ENCODE results near the gene KLHDC10. TPM values are rescaled to one million over a fixed set of nuclear protein-coding genes. Genes with fewer than 3 reads are reported as not detected.

Gene KLHDC10
- polyA plus RNA-seq, 2 of the 4 experiments (the other 2 are of a cell fraction) = 25.7 to 35.0 TPM

DNA sequence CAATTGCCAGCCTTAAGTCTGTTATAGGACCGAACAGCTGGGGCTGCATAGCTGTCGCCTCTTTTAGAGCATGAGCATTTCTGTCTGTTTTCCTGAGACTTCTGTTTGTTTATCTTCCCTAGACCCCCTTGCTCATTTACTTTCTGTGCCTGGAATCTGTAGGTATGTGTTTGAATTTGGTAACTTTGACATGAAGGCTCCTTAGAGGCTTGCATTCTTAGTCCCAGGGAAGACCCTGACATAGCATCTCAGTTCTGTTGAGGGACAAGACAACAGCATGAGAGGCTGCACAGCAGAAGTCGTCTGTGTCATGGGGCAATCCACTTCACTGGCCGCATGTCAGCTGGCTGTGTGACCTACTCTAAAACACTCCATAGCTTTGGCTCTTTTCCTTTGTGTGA lies 58.7 kb downstream of the KLHDC10 start:
- 85% methylated on average over 4 of the region's 4 CpGs for WGBS (ENCODE audit: missing lambda C conversion rate)
- no peak for FAIRE-seq
- Histone ChIP-seq H3K27ac (no peak overlapping the region), H3K4me3 (no peak overlapping the region), H3K9me3 (no peaks in the 10 kb centered on the region), H3K4me2 (no peak overlapping the region), H3K4me1 (no peaks in the 10 kb centered on the region)
- no peak for ATAC-seq
- no peak for DNase-seq (ENCODE audit: low read depth in 1 of 2, low spot score in 1 of 2)
- CTCF ChIA-PET = no interaction called here
- TF ChIP-seq CHD4 (IDR thresholded peaks at IDR 0.05; ENCODE audit: borderline replicate concordance) (no peak), RCOR1 (IDR thresholded peaks at IDR 0.05; ENCODE audit: low read depth, low read length) (no peak), ESRRA (IDR thresholded peaks at IDR 0.05; ENCODE audit: borderline replicate concordance, low read length) (no peak), ZSCAN20 (CRISPR knock-in tag; IDR thresholded peaks at IDR 0.05) (no peak), SREBF2 (IDR thresholded peaks at IDR 0.05) (no peak), FOXS1 (CRISPR knock-in tag; IDR thresholded peaks at IDR 0.05) (no peak), TP53 (CRISPR knock-in tag; IDR thresholded peaks at IDR 0.05) (no peak), RARB (CRISPR knock-in tag; IDR thresholded peaks at IDR 0.05) (no peak), RFX5 (IDR thresholded peaks at IDR 0.05) (no peak), EP300 (IDR thresholded peaks at IDR 0.05) (no peak), MYC (IDR thresholded peaks at IDR 0.05; ENCODE audit: borderline replicate concordance, low read length) (no peak), RNF2 (IDR thresholded peaks at IDR 0.05; ENCODE audit: borderline replicate concordance, low read depth) (no peak), TFCP2L1 (CRISPR knock-in tag; IDR thresholded peaks at IDR 0.05) (no peak), POLR2A (IDR thresholded peaks at IDR 0.05; ENCODE audit: low read length) (no peak)
- TF ChIP-seq, protein P1, sequence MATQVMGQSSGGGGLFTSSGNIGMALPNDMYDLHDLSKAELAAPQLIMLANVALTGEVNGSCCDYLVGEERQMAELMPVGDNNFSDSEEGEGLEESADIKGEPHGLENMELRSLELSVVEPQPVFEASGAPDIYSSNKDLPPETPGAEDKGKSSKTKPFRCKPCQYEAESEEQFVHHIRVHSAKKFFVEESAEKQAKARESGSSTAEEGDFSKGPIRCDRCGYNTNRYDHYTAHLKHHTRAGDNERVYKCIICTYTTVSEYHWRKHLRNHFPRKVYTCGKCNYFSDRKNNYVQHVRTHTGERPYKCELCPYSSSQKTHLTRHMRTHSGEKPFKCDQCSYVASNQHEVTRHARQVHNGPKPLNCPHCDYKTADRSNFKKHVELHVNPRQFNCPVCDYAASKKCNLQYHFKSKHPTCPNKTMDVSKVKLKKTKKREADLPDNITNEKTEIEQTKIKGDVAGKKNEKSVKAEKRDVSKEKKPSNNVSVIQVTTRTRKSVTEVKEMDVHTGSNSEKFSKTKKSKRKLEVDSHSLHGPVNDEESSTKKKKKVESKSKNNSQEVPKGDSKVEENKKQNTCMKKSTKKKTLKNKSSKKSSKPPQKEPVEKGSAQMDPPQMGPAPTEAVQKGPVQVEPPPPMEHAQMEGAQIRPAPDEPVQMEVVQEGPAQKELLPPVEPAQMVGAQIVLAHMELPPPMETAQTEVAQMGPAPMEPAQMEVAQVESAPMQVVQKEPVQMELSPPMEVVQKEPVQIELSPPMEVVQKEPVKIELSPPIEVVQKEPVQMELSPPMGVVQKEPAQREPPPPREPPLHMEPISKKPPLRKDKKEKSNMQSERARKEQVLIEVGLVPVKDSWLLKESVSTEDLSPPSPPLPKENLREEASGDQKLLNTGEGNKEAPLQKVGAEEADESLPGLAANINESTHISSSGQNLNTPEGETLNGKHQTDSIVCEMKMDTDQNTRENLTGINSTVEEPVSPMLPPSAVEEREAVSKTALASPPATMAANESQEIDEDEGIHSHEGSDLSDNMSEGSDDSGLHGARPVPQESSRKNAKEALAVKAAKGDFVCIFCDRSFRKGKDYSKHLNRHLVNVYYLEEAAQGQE (IDR thresholded peaks at IDR 0.05) = no peak
- TF ChIP-seq, protein P2, sequence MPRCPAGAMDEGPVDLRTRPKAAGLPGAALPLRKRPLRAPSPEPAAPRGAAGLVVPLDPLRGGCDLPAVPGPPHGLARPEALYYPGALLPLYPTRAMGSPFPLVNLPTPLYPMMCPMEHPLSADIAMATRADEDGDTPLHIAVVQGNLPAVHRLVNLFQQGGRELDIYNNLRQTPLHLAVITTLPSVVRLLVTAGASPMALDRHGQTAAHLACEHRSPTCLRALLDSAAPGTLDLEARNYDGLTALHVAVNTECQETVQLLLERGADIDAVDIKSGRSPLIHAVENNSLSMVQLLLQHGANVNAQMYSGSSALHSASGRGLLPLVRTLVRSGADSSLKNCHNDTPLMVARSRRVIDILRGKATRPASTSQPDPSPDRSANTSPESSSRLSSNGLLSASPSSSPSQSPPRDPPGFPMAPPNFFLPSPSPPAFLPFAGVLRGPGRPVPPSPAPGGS (IDR thresholded peaks at IDR 0.05) = no peak
- TF ChIP-seq, protein P3, sequence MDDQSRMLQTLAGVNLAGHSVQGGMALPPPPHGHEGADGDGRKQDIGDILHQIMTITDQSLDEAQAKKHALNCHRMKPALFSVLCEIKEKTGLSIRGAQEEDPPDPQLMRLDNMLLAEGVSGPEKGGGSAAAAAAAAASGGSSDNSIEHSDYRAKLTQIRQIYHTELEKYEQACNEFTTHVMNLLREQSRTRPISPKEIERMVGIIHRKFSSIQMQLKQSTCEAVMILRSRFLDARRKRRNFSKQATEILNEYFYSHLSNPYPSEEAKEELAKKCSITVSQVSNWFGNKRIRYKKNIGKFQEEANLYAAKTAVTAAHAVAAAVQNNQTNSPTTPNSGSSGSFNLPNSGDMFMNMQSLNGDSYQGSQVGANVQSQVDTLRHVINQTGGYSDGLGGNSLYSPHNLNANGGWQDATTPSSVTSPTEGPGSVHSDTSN (IDR thresholded peaks at IDR 0.05) = no peak
- POLR2A ChIA-PET = no interaction called here

DNA sequence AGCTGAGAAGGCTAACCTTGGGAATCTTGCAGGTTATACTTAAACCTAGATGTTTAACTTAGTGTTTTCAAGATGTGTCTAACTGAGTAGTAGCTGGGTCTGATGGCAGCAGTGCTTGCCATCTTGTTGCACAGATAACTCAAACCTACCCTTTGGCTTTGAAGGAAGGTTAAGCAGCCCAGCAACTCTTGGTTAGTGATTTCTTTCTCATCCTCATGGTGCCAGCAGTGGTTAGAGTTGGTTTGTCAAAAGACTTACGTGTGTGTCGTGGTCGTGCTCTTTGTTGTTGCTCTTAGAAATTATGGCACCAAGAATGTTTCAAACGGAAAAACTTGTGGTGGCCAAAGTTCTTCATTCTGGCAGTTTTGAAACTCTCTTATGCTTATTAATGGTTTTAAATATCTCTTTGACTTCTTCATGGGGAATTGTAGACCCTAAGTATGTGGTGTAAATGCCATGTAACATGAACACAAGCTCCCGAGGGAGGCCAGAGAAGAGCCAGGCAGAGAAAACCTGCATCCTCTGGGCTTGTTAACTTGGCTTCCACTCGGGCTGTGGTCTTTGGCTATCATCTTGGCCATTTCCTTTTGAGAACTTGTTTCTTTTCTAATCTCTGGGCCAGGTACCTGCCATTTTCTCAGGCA lies 61.0 kb downstream of the KLHDC10 start:
- ChIA-PET POLR2A (no interaction called here), CTCF (no interaction called here)
- DNase-seq (ENCODE audit: low read depth in 1 of 2, low spot score in 1 of 2) (no peak), ATAC-seq (no peak), FAIRE-seq (no peak)
- Histone ChIP-seq H3K9me3 (no peaks in the 10 kb centered on the region), H3K4me3 (no peak overlapping the region), H3K4me2 (no peak overlapping the region), H3K27ac (no peak overlapping the region), H3K4me1 (peaks cover 6% of the 10 kb centered on the region; the same call in 1 of the 3 replicates)
- WGBS (ENCODE audit: missing lambda C conversion rate) = 84% methylated on average over 6 of the region's 6 CpGs
- no peak for TF ChIP-seq BHLHE40 (IDR thresholded peaks at IDR 0.05; ENCODE audit: low read depth, low read length)
- TF ChIP-seq RNF2 (IDR thresholded peaks at IDR 0.05; ENCODE audit: borderline replicate concordance, low read depth) = no peak
- TF ChIP-seq HEYL (CRISPR knock-in tag; IDR thresholded peaks at IDR 0.05) = no peak

Measured in A549 (cell line).